ENCODE data around the gene RGP1. TPM values are rescaled to one million over a fixed set of nuclear protein-coding genes. Genes with fewer than 3 reads are reported as not detected.

Gene RGP1
- total RNA-seq, 1 donor from 2014 or later, result 35.7 TPM

DNA sequence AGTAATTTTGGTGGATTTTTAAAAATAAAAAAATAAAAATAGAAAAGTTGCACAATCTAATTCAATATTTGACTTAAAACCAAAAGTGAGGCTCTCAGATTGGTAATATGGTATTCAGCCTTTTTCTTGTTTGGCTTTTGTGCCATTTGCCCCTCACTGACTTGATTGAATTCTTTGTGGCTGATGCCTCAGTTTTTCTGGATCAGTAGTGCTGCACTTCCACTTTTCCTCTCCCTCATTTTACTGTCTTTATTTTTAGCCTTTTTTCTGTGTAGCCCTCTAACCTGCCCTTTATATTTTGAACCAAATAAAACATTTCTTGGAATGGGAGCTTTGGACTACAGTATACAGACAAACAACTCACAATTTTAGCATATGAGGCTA lies 8.8 kb downstream of the RGP1 start:
- H3K9me3 Mint-ChIP-seq, result no peaks in the 10 kb centered on the region
- peak overlapping the region; percentile 65 for H3K4me3 Mint-ChIP-seq
- H3K4me1 Mint-ChIP-seq (ENCODE audit: unreplicated experiment), result peaks cover 11% of the 10 kb centered on the region
- H3K27ac Mint-ChIP-seq, result peak overlapping the region; percentile 13
- H3K27me3 Mint-ChIP-seq, result no peaks in the 10 kb centered on the region
- no peak for DNase-seq (ENCODE audit: extremely low spot score, unreplicated experiment)
- TF ChIP-seq, protein P1, sequence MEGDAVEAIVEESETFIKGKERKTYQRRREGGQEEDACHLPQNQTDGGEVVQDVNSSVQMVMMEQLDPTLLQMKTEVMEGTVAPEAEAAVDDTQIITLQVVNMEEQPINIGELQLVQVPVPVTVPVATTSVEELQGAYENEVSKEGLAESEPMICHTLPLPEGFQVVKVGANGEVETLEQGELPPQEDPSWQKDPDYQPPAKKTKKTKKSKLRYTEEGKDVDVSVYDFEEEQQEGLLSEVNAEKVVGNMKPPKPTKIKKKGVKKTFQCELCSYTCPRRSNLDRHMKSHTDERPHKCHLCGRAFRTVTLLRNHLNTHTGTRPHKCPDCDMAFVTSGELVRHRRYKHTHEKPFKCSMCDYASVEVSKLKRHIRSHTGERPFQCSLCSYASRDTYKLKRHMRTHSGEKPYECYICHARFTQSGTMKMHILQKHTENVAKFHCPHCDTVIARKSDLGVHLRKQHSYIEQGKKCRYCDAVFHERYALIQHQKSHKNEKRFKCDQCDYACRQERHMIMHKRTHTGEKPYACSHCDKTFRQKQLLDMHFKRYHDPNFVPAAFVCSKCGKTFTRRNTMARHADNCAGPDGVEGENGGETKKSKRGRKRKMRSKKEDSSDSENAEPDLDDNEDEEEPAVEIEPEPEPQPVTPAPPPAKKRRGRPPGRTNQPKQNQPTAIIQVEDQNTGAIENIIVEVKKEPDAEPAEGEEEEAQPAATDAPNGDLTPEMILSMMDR (conservative IDR thresholded peaks at IDR 0.05), result no peak
- peaks cover 18% of the 10 kb centered on the region for H3K36me3 Mint-ChIP-seq

DNA sequence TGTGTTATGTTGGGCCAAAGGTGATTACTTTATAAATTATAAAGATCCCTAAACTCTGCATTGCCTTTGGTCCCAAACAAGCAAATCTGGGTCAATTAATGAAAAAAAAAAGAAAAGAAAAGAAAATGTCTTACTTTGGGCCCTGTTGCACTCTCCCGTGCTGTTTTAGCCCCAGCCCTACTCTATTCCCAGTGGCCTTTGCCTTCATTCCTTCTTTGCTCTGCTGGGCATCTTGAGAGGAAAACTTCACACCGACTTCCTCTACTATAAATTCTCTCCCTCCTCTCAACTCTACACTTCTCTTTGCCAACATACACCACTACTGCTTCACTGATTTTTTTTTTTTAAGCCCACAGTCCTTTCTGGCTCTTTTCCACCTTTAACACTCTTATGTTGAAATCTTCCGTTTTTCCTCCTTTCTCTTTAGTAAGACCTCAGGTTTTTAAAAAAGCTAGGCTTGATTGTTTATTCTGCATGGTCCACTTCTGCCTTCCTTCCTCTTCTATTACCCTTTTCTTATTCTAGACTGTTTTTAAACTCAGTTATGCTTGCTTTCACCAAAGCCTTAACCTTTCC lies 9.5 kb downstream of the RGP1 start:
- Mint-ChIP-seq H3K27me3 (no peaks in the 10 kb centered on the region), H3K9me3 (no peaks in the 10 kb centered on the region), H3K27ac (no peak overlapping the region), H3K36me3 (peaks cover 14% of the 10 kb centered on the region), H3K4me1 (ENCODE audit: unreplicated experiment) (peaks cover 11% of the 10 kb centered on the region), H3K4me3 (peak overlapping the region; percentile 62)
- DNase-seq (ENCODE audit: extremely low spot score, unreplicated experiment), result no peak
- TF ChIP-seq, protein P1 (conservative IDR thresholded peaks at IDR 0.05), result no peak

DNA sequence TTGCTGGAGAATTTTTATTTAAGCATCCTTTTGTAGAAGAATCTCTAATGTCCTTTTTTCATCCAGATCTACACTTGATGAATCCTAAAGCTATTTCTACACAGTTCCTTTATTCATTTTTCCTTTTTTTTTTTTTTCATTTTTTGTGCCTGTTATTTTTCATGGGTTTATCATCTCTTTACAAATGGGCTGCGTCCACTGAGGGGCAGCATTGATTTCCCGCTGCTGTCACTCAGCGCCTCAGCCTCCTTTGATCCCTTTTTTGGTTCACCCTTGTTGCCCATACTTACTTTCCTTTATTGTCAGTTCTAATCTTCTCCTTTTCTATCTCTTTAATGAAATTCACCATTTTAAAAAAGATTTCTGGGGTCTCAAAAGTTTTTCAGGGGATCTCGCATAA lies 10.7 kb downstream of the RGP1 start:
- Mint-ChIP-seq H3K9me3 (no peaks in the 10 kb centered on the region), H3K27me3 (no peaks in the 10 kb centered on the region), H3K4me1 (ENCODE audit: unreplicated experiment) (peaks cover 11% of the 10 kb centered on the region), H3K4me3 (no peak overlapping the region), H3K36me3 (peaks cover 9% of the 10 kb centered on the region), H3K27ac (no peak overlapping the region)
- TF ChIP-seq, protein P1 (conservative IDR thresholded peaks at IDR 0.05), result no peak
- DNase-seq (ENCODE audit: extremely low spot score, unreplicated experiment), result no peak

DNA sequence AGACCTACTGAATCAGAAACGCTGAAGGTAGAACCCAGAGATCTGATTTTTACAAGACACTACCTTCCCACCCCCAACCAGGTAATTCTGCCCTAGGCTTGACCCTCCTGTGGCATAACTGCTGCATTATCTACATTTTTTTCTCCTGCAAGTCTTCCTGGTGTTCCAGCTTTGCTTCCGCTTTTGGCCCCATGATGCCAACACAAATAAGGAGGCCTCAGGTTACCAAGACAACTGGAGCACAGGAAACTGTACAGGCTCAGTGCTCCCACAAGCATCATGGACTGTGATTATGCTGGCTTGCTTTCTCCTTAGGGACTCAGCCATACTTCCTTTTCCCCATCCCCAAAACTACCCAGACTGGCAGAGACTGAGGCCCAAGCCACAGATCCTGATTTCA lies 11.6 kb downstream of the RGP1 start:
- Mint-ChIP-seq H3K4me3 (peak overlapping the region; percentile 44), H3K4me1 (ENCODE audit: unreplicated experiment) (peaks cover 11% of the 10 kb centered on the region), H3K27me3 (no peaks in the 10 kb centered on the region), H3K27ac (peak overlapping the region; percentile 64), H3K9me3 (no peaks in the 10 kb centered on the region), H3K36me3 (peaks cover 9% of the 10 kb centered on the region)
- no peak for DNase-seq (ENCODE audit: extremely low spot score, unreplicated experiment)
- TF ChIP-seq, protein P1 (conservative IDR thresholded peaks at IDR 0.05), result no peak

DNA sequence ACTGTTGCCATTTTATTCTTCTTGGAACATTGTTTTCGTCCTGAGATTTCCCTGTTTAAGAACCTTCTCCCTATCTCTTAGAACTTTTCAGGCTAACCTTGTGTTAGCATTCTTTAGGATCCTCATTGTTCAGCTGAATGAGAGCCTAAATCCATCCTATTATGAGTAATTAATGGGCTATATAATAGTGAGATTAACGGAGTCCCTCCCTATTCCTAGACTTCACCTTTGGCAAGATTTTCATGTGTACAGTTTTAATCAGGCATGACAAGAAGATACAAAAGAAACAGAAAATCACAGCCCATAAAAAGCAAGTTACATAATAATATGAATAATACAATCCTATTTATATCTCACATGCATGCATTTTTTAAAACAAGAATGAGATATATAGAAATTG lies 14.1 kb downstream of the RGP1 start:
- Mint-ChIP-seq H3K4me1 (ENCODE audit: unreplicated experiment) (peaks cover 11% of the 10 kb centered on the region), H3K27ac (no peak overlapping the region), H3K9me3 (no peaks in the 10 kb centered on the region), H3K36me3 (peaks cover 4% of the 10 kb centered on the region), H3K4me3 (no peak overlapping the region), H3K27me3 (no peaks in the 10 kb centered on the region)
- DNase-seq (ENCODE audit: extremely low spot score, unreplicated experiment), result no peak
- TF ChIP-seq, protein P1 (conservative IDR thresholded peaks at IDR 0.05), result no peak

DNA sequence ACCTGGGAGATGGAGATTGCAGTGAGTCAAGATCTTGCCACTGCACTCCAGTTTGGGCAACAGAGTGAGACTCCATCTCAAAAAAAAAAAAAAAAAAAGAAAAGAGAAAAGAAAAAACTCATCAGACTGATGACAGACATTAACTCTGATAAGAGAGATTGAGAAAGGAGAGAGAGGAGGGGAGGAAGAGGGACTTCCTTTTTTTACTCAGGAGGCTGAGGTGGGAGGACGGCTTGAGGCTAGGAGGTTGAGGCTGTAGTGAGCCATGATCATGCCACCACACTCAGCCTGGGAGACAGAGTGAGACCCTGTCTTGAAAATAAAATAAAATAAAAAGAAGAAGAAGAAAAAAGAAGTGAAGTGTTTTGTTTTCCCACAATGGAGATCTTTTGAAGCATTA lies 14.7 kb downstream of the RGP1 start:
- Mint-ChIP-seq H3K27me3 (no peaks in the 10 kb centered on the region), H3K27ac (no peak overlapping the region), H3K9me3 (no peaks in the 10 kb centered on the region), H3K4me3 (no peak overlapping the region), H3K4me1 (ENCODE audit: unreplicated experiment) (peaks cover 11% of the 10 kb centered on the region), H3K36me3 (peaks cover 4% of the 10 kb centered on the region)
- TF ChIP-seq, protein P1 (conservative IDR thresholded peaks at IDR 0.05), result no peak
- no peak for DNase-seq (ENCODE audit: extremely low spot score, unreplicated experiment)
